Neural cell (in vitro differentiated cells): Measurements from ENCODE around the gene NPIPA8.
"Not testable (repeated sequence)": the region's sequence is repeated elsewhere in the genome, so short reads cannot be mapped to it uniquely, and the experiment has no call there.

Experiments used
- EP300 ChIP-seq: fragments of 450-650 bp; conservative IDR thresholded peaks from 2 replicates; pipeline ENCODE4 v1.6.1; 2014; ENCODE audit warnings: antibody characterized with exemption, mild to moderate bottlenecking, moderate library complexity; ENCODE audit not compliant: poor library complexity, severe bottlenecking
- EZH2 ChIP-seq: fragments of 200-600, 300-800 bp; shearing (Covaris generic), sonication (generic); IDR thresholded peaks from 2 replicates; pipeline ENCODE4 v1.6.1; 2014; ENCODE audit warnings: antibody characterized with exemption, low read length, borderline replicate concordance, mild to moderate bottlenecking; ENCODE audit not compliant: insufficient read depth, poor library complexity, severe bottlenecking
- MXI1 ChIP-seq: fragments of 450-650 bp; conservative IDR thresholded peaks from 2 replicates; pipeline ENCODE4 v1.6.1; 2014; ENCODE audit warnings: antibody characterized with exemption, mild to moderate bottlenecking; ENCODE audit not compliant: poor library complexity, severe bottlenecking
- POLR2AphosphoS5 ChIP-seq: IDR thresholded peaks from 2 replicates; pipeline ENCODE4 v1.6.1; 2012
- RAD21 ChIP-seq: fragments of 450-650 bp; conservative IDR thresholded peaks from 2 replicates; pipeline ENCODE4 v1.6.1; 2014; ENCODE audit warnings: antibody characterized with exemption, mild to moderate bottlenecking, moderate library complexity
- REST ChIP-seq: IDR thresholded peaks from 2 replicates; pipeline ENCODE4 v1.6.1; 2012; ENCODE audit warnings: borderline replicate concordance
- SMC3 ChIP-seq: fragments of 450-650 bp; conservative IDR thresholded peaks from 2 replicates; pipeline ENCODE4 v1.6.1; 2014; ENCODE audit warnings: antibody characterized with exemption, mild to moderate bottlenecking, moderate library complexity; ENCODE audit not compliant: poor library complexity
- TAF1 ChIP-seq: IDR thresholded peaks from 2 replicates; pipeline ENCODE4 v1.6.1; 2012; ENCODE audit warnings: low read depth
- TF ChIP-seq, protein P1 (sequence below): fragments of 450-650 bp; IDR thresholded peaks from 2 replicates; pipeline ENCODE4 v1.5.1; 2014; ENCODE audit warnings: antibody characterized with exemption, mild to moderate bottlenecking, moderate library complexity; ENCODE audit not compliant: poor library complexity, severe bottlenecking

- TF ChIP-seq, protein P1, sequence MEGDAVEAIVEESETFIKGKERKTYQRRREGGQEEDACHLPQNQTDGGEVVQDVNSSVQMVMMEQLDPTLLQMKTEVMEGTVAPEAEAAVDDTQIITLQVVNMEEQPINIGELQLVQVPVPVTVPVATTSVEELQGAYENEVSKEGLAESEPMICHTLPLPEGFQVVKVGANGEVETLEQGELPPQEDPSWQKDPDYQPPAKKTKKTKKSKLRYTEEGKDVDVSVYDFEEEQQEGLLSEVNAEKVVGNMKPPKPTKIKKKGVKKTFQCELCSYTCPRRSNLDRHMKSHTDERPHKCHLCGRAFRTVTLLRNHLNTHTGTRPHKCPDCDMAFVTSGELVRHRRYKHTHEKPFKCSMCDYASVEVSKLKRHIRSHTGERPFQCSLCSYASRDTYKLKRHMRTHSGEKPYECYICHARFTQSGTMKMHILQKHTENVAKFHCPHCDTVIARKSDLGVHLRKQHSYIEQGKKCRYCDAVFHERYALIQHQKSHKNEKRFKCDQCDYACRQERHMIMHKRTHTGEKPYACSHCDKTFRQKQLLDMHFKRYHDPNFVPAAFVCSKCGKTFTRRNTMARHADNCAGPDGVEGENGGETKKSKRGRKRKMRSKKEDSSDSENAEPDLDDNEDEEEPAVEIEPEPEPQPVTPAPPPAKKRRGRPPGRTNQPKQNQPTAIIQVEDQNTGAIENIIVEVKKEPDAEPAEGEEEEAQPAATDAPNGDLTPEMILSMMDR = not testable (repeated sequence)
- TF ChIP-seq POLR2AphosphoS5, TAF1, EZH2, REST, EP300, MXI1, SMC3, RAD21: not testable (repeated sequence)
These were observed 48.3 kb upstream of the NPIPA8 start for GRCh38 chr16:18384869-18385268.
